ENCODE data around the gene NPAS1.

GRCh38 chr19:47072323-47072722 lies 52.7 kb downstream of the NPAS1 start:
- TF ChIP-seq, protein P1, sequence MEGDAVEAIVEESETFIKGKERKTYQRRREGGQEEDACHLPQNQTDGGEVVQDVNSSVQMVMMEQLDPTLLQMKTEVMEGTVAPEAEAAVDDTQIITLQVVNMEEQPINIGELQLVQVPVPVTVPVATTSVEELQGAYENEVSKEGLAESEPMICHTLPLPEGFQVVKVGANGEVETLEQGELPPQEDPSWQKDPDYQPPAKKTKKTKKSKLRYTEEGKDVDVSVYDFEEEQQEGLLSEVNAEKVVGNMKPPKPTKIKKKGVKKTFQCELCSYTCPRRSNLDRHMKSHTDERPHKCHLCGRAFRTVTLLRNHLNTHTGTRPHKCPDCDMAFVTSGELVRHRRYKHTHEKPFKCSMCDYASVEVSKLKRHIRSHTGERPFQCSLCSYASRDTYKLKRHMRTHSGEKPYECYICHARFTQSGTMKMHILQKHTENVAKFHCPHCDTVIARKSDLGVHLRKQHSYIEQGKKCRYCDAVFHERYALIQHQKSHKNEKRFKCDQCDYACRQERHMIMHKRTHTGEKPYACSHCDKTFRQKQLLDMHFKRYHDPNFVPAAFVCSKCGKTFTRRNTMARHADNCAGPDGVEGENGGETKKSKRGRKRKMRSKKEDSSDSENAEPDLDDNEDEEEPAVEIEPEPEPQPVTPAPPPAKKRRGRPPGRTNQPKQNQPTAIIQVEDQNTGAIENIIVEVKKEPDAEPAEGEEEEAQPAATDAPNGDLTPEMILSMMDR (IDR thresholded peaks at IDR 0.05; ENCODE audit: low read depth, low read length), result no peak
- no peak for TF ChIP-seq EZH2phosphoT487 (IDR thresholded peaks at IDR 0.05; ENCODE audit: low read depth)

Measured in OCI-LY3 (cell line).